Heart left ventricle (tissue), 16 donors: ENCODE results near the gene THSD7B. TPM values are rescaled to one million over a fixed set of nuclear protein-coding genes. Genes with fewer than 3 reads are reported as not detected.

Experiments used
- ATAC-seq, 4 donors: fragments of 200-7000 bp; cut with Tn5 transposase; one replicate each; pipeline ENCODE4 v1.9.1; 2020 to 2022; ENCODE audit warnings: moderate library complexity in 4 of 4, mild to moderate bottlenecking in 3 of 4, moderate number of reproducible peaks in 1 of 4
- DNase-seq, 5 donors: peaks; one replicate each; pipeline ENCODE4 v3.0.0-alpha.2; 2020
- H3K27ac ChIP-seq, 12 donors: fragments of 200-600 bp; sonication (generic) in 4 of 12; one replicate each; pipeline versions ENCODE4 v1.5.0 to v1.8.0; 2016 to 2022; ENCODE audit warnings: mild to moderate bottlenecking in 2 of 12
- H3K27me3 ChIP-seq, 9 donors: fragments of 200-600 bp; sonication (generic) in 2 of 9; one replicate each; pipeline versions ENCODE4 v1.5.1 to v1.8.0; 2016 to 2022; ENCODE audit warnings: mild to moderate bottlenecking in 3 of 9
- H3K36me3 ChIP-seq, 9 donors: fragments of 200-600 bp; sonication (generic) in 2 of 9; one replicate each; pipeline versions ENCODE4 v1.5.0 to v1.8.0; 2018 to 2022; ENCODE audit warnings: mild to moderate bottlenecking in 2 of 9
- H3K4me1 ChIP-seq, 12 donors: fragments of 200-600 bp; sonication (generic) in 4 of 12; one replicate each; pipeline versions ENCODE4 v1.5.0 to v1.8.0; 2016 to 2022; ENCODE audit warnings: mild to moderate bottlenecking in 3 of 12
- H3K4me3 ChIP-seq, 12 donors: fragments of 200-600 bp; sonication (generic) in 4 of 12; one replicate each; pipeline versions ENCODE4 v1.5.0 to v1.8.0; 2017 to 2022; ENCODE audit warnings: mild to moderate bottlenecking in 9 of 12, moderate library complexity in 4 of 12
- H3K9me3 ChIP-seq, 12 donors: fragments of 200-600 bp; sonication (generic) in 4 of 12; one replicate each; pipeline versions ENCODE4 v1.5.0 to v1.8.0; 2016 to 2022; ENCODE audit warnings: mild to moderate bottlenecking in 1 of 12
- POLR2A ChIP-seq, 2 donors: fragments of 450-650 bp; IDR thresholded peaks; one replicate each; pipeline ENCODE4 v1.6.1; 2017; ENCODE audit warnings: antibody characterized with exemption in 2 of 2, mild to moderate bottlenecking in 2 of 2, moderate library complexity in 2 of 2
- WGBS, 4 donors: extraction: QIAGEN DNeasy Blood & Tissue Kit in 2 of 4; methylation state at CpG; one replicate each; pipeline versions ENCODE4 v1.1.5 to v1.1.7; 2013 to 2018; 5-methylcytosine and 5-hydroxymethylcytosine counted together
- intact Hi-C, 10 donors: fragments of 100-400 bp; cut with DNase I; formaldehyde crosslinking; loops; one replicate each; pipeline versions ENCODE4 v1.11.1 to v1.14.2; 2022
- polyA plus RNA-seq, 2 donors: library from polyadenylated mRNA; stranded (reverse); fragments of 200-250 nt; gene quantifications; one replicate each; pipeline ENCODE4 v1.2.3, GENCODE V29; 2013
- total RNA-seq, 9 donors: library from RNA; depleted of rRNA in 2 of 9; stranded (reverse); fragments of >200 nt in 2 of 9; fragmentation: NEBNext Ultra II Directional in 3 of 9; extraction: Animal tissue kit (Norgen Biotek cat#: 25700) in 3 of 9; gene quantifications; one replicate each; pipeline versions ENCODE4 v1.1.0 to v1.2.4, GENCODE V29; 2016 to 2023
- TF ChIP-seq, protein P1 (sequence below), 12 donors: fragments of 200-600 bp; sonication (generic) in 4 of 12; IDR thresholded peaks; one replicate each; pipeline versions ENCODE4 v1.5.0 to v1.8.0; 2018 to 2022; ENCODE audit warnings: antibody characterized with exemption in 12 of 12, mild to moderate bottlenecking in 5 of 12
- donor health status: ischemic (EF 13 %, LVEDD 7.1; RV severe dilation, severe dysfunction).
- donor health status: healthy with polysubstance abuse.
- donor health status: DM: no; HTN: yes; CAD: no.
- donor health status: DM: no; HTN: no; CAD: no.
- donor health status: ischemic (EF 25% LVEDD 6.9; RV normal size, moderate dysfunction).
- donor health status: ischemic (EF 25% LVEDD 5.7; RV mildly dilated, moderate dysfunction).
- donor health status: healthy.
- donor health status: DM: yes; HTN: yes; CAD: no.
- donor health status: ischemic (EF 35%, LVEDD 5.7; RV mildly dilated, moderate dysfunction).
- donor health status: nonischemic (EF 11% LVEDD 7.7; RV severe dilation, severe dysfunction).
- donor health status: DM: yes; HTN: yes; CAD: no.
- donor health status: PGD.
- donor health status: ischemic (EF 29% LVEDD 5.4; RV normal size, mild dysfunction).
- donor health status: nonischemic (EF 23%, LVEDD 6.1; RV moderate dilation, normal function).

The THSD7B gene
- total and polyA plus RNA-seq, 11 donors = 0.04 to 0.43 (median 0.17) TPM

DNA sequence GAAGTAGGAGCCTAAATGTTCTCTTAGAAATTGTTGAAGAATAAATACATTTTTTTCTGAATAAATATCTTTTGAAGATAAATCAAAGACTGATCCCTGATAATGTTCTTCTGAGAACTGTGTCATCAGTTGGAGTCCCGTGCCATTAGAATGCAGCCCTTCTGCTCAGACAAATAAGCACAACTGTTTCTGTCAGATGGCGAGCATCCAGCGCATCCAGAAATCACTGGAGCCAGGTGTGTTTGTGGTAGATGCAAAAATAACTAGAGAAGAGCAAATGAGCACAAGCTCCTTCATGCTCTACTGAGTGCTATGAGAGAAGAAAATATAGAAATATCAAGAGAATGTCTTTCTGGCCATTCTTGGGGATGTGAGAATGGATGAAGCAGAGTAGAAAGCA lies 573.7 kb downstream of the THSD7B start:
- 79 to 90% (median 85%) methylated on average over 3 of the region's 3 CpGs for WGBS, 4 donors
- Histone ChIP-seq H3K4me3 (no peak overlapping the region), H3K27ac (no peak overlapping the region), H3K4me1 (peaks cover 0 to 2% (median 0%) of the 10 kb centered on the region in 12 donors), H3K9me3 (no peaks in the 10 kb centered on the region), H3K27me3 (no peaks in the 10 kb centered on the region), H3K36me3 (no peaks in the 10 kb centered on the region)
- TF ChIP-seq, protein P1, sequence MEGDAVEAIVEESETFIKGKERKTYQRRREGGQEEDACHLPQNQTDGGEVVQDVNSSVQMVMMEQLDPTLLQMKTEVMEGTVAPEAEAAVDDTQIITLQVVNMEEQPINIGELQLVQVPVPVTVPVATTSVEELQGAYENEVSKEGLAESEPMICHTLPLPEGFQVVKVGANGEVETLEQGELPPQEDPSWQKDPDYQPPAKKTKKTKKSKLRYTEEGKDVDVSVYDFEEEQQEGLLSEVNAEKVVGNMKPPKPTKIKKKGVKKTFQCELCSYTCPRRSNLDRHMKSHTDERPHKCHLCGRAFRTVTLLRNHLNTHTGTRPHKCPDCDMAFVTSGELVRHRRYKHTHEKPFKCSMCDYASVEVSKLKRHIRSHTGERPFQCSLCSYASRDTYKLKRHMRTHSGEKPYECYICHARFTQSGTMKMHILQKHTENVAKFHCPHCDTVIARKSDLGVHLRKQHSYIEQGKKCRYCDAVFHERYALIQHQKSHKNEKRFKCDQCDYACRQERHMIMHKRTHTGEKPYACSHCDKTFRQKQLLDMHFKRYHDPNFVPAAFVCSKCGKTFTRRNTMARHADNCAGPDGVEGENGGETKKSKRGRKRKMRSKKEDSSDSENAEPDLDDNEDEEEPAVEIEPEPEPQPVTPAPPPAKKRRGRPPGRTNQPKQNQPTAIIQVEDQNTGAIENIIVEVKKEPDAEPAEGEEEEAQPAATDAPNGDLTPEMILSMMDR (IDR thresholded peaks at IDR 0.05) = no peak
- TF ChIP-seq POLR2A (IDR thresholded peaks at IDR 0.05) = no peak
- intact Hi-C loops = no loop called here
- no peak for DNase-seq
- no peak for ATAC-seq

DNA sequence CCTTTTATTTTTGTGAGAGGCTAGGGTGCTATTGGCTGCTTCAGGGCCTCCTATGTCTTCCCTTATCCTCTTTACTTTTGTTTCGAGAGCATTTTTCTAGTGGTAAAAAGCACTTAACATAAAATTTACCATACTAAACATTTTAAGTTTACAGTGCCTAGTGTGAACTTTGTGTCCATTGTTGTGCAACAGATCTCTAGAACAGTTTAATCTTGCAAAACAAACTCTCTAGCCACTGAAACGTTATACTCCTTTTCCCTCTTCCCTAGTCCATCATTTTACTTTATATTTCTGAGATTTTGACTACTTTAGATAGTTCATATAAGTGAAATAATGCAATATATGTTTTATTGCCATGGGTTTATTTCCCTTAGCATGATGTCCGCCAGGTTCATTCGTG lies 580.6 kb downstream of the THSD7B start:
- DNase-seq (no peak), ATAC-seq (no peak)
- intact Hi-C loops = no loop called here
- Histone ChIP-seq H3K9me3 (no peaks in the 10 kb centered on the region), H3K27me3 (no peaks in the 10 kb centered on the region), H3K36me3 (no peaks in the 10 kb centered on the region), H3K4me1 (no peaks in the 10 kb centered on the region), H3K4me3 (no peak overlapping the region), H3K27ac (no peak overlapping the region)
- WGBS, 4 donors = 68 to 76% (median 74%) methylated on average over 4 of the region's 4 CpGs
- no peak for TF ChIP-seq POLR2A (IDR thresholded peaks at IDR 0.05)
- TF ChIP-seq, protein P1 (IDR thresholded peaks at IDR 0.05) = no peak

DNA sequence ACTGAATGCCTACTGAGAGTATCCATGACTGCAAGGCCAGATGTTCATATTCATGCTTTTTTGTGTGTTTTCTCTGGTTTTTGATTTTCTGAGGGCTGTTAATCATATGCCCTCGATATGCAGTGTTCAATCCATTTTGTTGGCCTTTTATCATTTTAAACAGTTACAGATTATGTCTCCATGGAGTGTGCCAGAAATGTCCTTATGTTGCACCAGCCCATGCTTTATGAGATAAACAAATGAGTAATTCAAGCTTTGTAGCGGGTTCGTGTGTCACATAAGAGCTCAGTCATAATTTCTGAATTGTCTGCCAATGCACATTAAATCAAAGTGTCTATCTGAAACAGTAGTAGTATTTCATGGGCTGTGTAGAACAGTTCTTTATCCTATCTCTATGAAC lies 583.0 kb downstream of the THSD7B start:
- Histone ChIP-seq H3K27me3 (no peaks in the 10 kb centered on the region), H3K36me3 (no peaks in the 10 kb centered on the region), H3K9me3 (no peaks in the 10 kb centered on the region), H3K27ac (no peak overlapping the region), H3K4me3 (no peak overlapping the region), H3K4me1 (no peaks in the 10 kb centered on the region)
- no peak for DNase-seq
- intact Hi-C loops = no loop called here
- 79 to 89% (median 82%) methylated on average over 3 of the region's 3 CpGs for WGBS, 4 donors
- no peak for ATAC-seq
- no peak for TF ChIP-seq POLR2A (IDR thresholded peaks at IDR 0.05)
- TF ChIP-seq, protein P1 (IDR thresholded peaks at IDR 0.05) = no peak

DNA sequence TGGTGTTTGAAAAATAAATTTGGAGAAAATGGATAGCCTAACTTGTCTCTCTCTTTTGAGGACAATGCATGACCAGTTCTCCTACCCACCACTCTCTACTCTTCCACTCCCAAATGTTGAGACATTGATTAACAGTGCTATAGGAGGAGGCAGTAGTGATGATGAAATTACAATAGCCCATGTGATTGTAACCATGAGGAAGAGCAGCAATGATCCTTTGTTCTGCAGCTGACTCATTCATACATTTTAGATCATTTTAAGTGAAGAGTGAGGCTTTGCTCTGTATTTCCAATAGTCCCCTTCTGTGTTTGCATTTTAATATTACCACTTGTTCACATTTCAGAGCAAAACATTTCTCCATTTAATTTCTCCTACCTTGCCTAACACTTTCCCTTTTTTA lies 592.3 kb downstream of the THSD7B start:
- Histone ChIP-seq H3K27me3 (no peaks in the 10 kb centered on the region), H3K4me1 (no peaks in the 10 kb centered on the region), H3K36me3 (no peaks in the 10 kb centered on the region), H3K27ac (no peak overlapping the region), H3K4me3 (no peak overlapping the region), H3K9me3 (peaks cover 0 to 22% (median 6%) of the 10 kb centered on the region in 12 donors)
- TF ChIP-seq POLR2A (IDR thresholded peaks at IDR 0.05) = no peak
- TF ChIP-seq, protein P1 (IDR thresholded peaks at IDR 0.05) = no peak
- DNase-seq (no peak), ATAC-seq (no peak)
- intact Hi-C loops = no loop called here
